HG03039 (cell line): ENCODE measurements around the gene NLRC5.
"Not testable (repeated sequence)": the region's sequence is repeated elsewhere in the genome, so short reads cannot be mapped to it uniquely, and the experiment has no call there.

ENCODE experiments used
- ATAC-seq: cut with Tn5 transposase; IDR thresholded peaks from one replicate; pipeline ENCODE4 v1.9.1; 2021; ENCODE audit warnings: mild to moderate bottlenecking, moderate library complexity; ENCODE audit not compliant: unreplicated experiment

Gene NLRC5

DNA sequence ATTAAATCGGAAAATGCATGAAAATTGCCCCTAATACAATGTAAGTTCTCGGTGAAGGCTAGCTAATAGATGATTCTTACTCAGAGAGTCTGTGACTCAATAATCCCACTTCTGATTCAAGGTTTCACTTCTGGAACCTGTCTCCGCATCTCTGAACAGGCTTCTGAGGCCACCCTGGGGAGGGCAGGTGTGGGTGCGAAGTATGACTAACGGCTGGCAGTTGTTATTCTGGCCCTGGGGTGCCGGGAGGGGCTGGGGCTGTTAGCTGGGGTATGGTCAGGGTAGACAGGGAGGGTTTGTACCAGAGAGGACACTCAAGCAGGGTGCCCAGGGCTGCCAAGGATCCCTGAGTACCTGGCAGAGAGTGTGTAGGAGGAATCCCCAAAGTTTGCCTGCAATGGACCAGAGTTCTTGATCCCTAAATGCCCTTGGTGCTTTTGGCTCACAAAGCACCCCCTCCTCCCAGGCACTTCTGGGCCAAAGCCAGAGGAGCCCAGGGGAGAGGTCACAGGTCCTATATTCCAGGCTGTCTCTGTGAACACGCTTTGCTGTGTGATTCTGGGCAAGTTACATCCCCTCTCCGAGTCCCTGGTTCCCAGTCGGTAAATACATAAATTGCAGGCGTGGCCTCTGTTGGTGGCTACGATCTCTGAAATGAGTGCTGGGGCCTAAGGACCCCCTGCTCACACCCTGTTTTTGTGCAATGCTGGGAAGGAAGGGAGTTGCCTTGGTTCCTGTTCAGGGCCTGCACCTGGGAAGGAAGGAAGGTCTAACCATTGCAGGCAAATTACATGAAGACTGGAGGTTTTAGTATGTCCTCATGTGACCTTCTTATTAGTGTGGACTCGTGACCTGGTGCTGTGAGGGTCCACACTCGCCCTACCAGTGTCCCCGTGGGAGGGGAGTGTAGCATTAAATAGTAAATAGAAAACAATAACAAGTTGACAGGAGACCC is 53.1 kb downstream of the NLRC5 start:
- peak; percentile 43 for ATAC-seq

GRCh38 chr16:57043248-57043647 is 53.9 kb downstream of the NLRC5 start:
- no peak for ATAC-seq

- no peak for ATAC-seq
Measured at GRCh38 chr16:57044931-57045693, 55.8 kb downstream of the NLRC5 start.

DNA sequence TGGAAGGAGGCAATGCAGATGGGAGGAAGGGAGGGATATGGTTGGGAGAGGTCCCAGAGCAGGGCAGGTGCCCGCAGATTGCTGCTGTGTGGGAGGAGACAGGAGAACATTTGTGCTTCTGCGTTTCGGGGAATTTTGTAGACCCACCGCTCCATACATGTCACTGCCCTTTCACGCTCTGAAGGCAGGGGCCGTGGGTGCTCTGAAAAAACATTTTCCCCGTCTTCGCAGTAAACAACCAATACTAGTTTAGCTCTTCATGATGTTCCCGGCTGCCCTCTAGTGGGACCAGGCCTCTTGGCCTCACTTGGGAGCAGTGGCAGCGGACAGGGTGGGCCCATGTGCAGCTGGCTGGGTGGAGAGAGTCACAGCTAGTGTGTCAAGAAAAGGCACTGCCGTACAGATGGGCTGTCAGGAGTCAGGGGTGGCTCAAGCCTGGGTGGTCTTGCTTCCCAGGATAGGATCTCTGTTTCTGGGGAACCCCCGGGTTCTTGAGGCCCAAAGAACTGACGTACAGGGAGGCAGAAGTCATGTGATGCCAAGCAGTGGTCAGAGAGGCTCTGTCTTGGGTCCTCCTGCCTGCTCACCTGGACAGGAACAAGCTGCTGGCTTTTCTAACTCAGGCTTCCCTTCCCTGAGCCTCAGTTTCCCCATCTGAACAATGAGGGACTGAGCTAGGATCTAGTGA is 56.5 kb downstream of the NLRC5 start:
- no peak for ATAC-seq

DNA sequence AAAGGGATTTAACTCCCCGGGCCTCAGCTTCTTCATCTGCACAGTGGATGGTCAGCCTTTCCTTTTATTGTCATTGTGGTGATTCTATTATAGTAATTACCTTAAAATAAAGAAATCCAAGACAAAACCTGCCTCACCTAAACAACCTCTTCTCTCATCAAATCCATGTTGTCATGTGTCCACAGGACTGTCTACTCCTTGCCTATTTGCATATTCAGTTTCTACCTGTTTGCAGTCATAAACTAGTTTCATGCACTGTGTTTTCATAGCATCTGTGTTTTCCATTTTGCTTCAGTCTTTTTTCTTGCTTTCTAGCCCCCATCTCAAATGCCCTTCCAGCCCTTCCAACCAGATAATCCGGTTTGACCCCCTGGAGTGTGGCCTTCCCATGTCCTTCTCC is 58.7 kb downstream of the NLRC5 start:
- no peak for ATAC-seq

DNA sequence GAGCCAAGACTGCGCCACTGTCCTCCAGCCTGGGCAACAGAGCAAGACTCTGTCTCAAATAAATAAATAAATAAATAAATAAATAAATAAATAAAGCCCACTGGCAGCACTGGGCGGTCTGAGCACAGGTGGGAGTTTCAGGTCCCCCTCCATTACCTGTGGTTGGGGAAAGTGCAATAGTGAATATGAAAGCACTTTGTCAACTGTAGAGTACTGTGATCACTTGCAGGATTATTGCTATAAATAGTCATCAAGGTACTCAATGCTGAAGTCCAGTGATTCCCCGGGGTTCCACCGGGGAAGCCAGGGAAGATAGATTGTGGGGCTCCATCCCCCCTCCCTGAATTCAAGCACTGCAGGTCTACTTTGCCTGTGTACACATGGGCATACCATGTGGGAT is 60.3 kb downstream of the NLRC5 start:
- peak; percentile 48 for ATAC-seq

DNA sequence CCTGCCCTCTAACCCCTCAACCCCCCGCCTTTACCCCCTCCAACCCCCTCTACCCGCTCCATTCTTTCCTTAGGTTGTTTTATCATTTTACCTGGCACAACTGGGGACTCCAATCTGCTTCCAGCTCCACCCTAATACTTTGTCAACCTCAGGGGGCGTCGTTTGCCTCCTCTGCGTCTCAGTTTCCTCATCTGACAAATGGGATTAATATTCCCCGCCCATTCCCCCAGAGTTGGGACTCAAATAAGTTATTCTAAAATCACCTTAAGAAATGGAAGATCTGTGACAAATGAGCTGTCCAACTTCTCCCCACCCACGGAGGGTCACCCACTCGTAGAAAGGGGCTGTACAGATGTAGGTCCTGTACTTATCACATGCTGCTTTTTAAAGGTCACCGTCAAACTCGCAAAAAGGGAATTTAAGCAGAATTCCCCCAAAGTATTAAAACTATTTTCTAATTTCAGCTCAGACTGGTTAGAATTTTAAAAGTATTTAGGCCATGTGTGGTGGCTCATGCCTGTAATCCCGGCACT is 62.4 kb downstream of the NLRC5 start:
- no peak for ATAC-seq

- ATAC-seq = no peak
Measured at GRCh38 chr16:57053206-57053605, 63.8 kb downstream of the NLRC5 start.

- ATAC-seq = no peak
Measured at GRCh38 chr16:57054338-57054737, 65.0 kb downstream of the NLRC5 start.

DNA sequence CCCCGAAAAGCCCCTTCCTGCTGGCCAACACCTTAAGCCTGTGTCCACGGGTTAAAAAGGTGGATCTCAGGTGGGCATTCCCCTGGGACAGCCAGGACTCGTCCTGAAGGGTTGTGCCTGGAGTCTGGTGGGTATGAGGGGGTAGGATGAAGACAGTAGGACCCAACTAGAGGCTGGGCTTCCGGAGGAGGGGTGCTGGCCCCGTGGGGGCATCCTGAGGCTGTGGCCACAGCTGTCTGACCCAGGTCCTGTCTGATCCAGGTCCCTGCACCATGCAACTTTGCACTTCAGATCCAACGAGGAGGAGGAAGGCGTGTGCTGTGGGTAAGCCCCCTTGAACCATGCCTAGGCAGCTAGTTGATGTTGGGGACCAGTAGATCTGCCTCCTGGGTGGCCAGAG is 65.4 kb downstream of the NLRC5 start:
- no peak for ATAC-seq

- no peak for ATAC-seq
Measured at GRCh38 chr16:57055671-57056070, 66.3 kb downstream of the NLRC5 start.

GRCh38 chr16:57058291-57058861 is 69.0 kb downstream of the NLRC5 start:
- no peak for ATAC-seq

DNA sequence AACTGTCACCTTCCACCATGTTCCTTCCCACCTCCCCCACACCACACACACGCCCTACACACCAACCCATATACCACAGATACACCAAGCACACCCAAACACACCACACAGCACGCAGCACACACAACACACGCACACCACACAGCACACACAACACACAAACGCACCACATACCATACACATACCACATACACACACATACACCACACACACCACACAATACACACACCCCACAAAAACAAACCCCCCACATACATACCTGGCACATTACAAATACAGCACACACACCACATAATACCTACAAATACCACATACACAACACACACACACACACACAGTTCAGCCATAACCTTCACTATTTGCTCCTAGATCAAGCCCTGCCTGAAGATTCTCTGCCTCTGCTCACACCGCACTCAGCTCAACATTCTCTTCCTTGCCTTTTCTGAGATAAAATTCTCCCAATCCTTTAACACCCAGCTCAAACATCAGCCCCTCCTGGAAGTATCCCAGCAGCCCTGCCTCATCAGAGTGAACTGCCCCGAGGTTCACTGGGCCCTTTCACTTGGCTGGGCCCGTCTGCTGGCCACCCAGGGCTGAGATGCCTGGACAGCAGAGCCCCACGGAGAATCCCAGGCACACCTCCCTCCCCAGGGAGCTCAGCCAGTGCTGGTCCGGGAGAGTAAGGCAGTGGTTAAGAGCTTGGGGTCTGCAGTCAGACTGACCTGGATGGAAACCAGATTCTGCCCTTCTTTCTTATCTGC is 71.1 kb downstream of the NLRC5 start:
- ATAC-seq = no peak

- ATAC-seq = no peak
Measured at GRCh38 chr16:57061084-57061905, 71.9 kb downstream of the NLRC5 start.

- no peak for ATAC-seq
Measured at GRCh38 chr16:57062329-57062728, 73.0 kb downstream of the NLRC5 start.

DNA sequence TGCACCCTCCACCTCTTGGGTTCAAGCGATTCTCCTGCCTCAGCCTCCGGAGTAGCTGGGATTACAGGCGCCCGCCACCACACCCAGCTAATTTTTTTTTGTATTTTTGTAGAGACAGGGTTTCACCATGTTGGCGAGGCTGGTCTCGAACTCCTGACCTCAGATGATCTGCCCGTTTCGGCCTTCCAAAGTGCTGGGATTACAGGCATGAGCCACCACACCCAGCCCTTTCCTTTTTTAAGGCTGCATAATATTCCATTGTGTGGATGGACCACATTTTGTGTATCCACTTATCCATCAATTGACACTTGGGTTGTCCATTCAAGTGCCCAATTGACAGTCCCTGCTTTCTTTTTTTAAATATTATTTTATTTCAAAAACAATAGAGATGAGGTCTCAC is 73.8 kb downstream of the NLRC5 start:
- ATAC-seq = not testable (repeated sequence)

DNA sequence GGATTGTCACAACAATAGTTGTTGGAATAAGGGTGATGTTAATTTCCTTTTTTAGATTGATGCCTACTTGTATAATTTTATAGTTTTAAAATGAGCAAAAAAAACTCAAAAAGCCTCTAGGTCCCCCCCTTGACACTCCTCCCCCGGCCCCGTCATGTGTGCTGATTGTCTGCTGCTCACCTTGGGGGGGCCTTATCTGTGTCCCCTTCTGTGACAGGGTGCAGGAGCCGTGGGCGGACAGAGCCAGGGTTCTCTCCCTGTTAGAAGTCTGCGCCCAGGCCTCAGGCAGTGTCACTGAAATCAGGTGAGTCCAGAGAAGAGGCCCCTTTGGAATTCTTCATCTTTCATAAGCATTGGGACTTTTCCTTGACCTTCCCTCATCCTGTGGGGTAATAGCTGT is 75.6 kb downstream of the NLRC5 start:
- no peak for ATAC-seq

DNA sequence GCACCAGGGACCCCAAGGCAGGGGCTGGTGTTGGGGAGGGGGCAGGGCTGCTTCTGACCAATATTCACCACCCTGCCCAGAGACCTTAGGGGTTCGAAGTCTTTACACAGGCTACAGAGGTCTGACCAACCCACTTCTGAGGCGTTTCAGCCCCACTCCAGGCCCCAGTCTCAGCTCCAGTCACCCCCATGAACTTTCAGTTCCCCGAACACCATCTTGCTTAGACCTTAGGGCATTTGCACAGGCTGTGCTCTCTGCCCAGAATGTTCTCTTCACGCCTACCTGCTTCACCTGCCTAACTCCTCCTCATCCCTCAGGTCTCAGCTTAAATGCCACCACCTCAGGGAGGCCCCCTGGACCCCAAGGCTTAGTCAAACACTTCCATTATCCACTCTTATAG is 77.3 kb downstream of the NLRC5 start:
- no peak for ATAC-seq

- no peak for ATAC-seq
Measured at GRCh38 chr16:57067347-57067746, 78.0 kb downstream of the NLRC5 start.
